Common myeloid progenitor, CD34-positive (primary cell): ENCODE results near the gene SIX2.
A peak's percentile ranks its signal among the peaks of the same experiment; 100 is the strongest.

ENCODE experiments used
- CTCF ChIA-PET: fragments of 350-600 bp; sonication (Branson Sonifier 250); formaldehyde crosslinking; loops from one replicate; lab custom pipeline; 2021; ENCODE audit warnings: antibody characterized with exemption; lab: Charles Lee
- POLR2A ChIA-PET: fragments of 350-600 bp; sonication (Branson Sonifier 250); formaldehyde crosslinking; loops from one replicate; lab custom pipeline; 2021; ENCODE audit warnings: antibody characterized with exemption; lab: Charles Lee
- DNase-seq, 3 donors: peaks; one replicate each; pipeline versions ENCODE4 v3.0.0 to v3.0.0-alpha.2; 2013
- H3K27ac ChIP-seq, 2 experiments: 1 replicate in 1 of 2; 2 replicates in 1 of 2; pipeline ENCODE4 v1.7.0; 2013; ENCODE audit warnings: inconsistent platforms in 2 of 2, low read length in 2 of 2, mild to moderate bottlenecking in 2 of 2, low read depth in 1 of 2, moderate library complexity in 1 of 2; ENCODE audit not compliant: severe bottlenecking in 2 of 2, insufficient read depth in 1 of 2, poor library complexity in 1 of 2
- H3K27me3 ChIP-seq, 5 experiments: replicated peaks in 2 of 5; 1 replicate in 3 of 5; 2 replicates in 2 of 5; pipeline versions ENCODE4 v1.6.1 to v1.7.0; 2013; ENCODE audit warnings: low read length in 4 of 5, mild to moderate bottlenecking in 2 of 5, moderate library complexity in 2 of 5, inconsistent platforms in 1 of 5; ENCODE audit not compliant: insufficient read depth in 5 of 5, control insufficient read depth in 4 of 5
- H3K36me3 ChIP-seq, 4 experiments: 1 replicate in 2 of 4; 2 replicates in 2 of 4; pipeline versions ENCODE4 v1.6.1 to v1.7.0; 2013; ENCODE audit warnings: low read length in 3 of 4, control low read depth in 1 of 4, mild to moderate bottlenecking in 1 of 4; ENCODE audit not compliant: control insufficient read depth in 4 of 4, insufficient read depth in 4 of 4
- H3K4me1 ChIP-seq, 4 experiments: 1 replicate in 3 of 4; 2 replicates in 1 of 4; pipeline versions ENCODE4 v1.6.1 to v1.7.1; 2013; ENCODE audit warnings: low read length in 3 of 4, mild to moderate bottlenecking in 3 of 4, control low read depth in 1 of 4, inconsistent platforms in 1 of 4, moderate library complexity in 1 of 4; ENCODE audit not compliant: control insufficient read depth in 4 of 4, insufficient read depth in 4 of 4; ENCODE audit errors: control extremely low read depth in 1 of 4
- H3K4me3 ChIP-seq, 7 experiments: 1 replicate in 4 of 7; 2 replicates in 3 of 7; pipeline versions ENCODE4 v1.5.1 to v1.7.0; 2013; ENCODE audit warnings: mild to moderate bottlenecking in 7 of 7, low read length in 6 of 7, moderate library complexity in 6 of 7, inconsistent platforms in 2 of 7, low read depth in 2 of 7, control low read depth in 1 of 7; ENCODE audit not compliant: insufficient read depth in 4 of 7, control insufficient read depth in 1 of 7; ENCODE audit errors: extremely low read depth in 1 of 7
- H3K9me3 ChIP-seq, 5 experiments: 1 replicate in 4 of 5; 2 replicates in 1 of 5; pipeline versions ENCODE4 v1.6.1 to v1.7.1; 2013; ENCODE audit warnings: low read length in 4 of 5, mild to moderate bottlenecking in 2 of 5, inconsistent platforms in 1 of 5, low read depth in 1 of 5, moderate library complexity in 1 of 5; ENCODE audit not compliant: control insufficient read depth in 4 of 5, insufficient read depth in 2 of 5; ENCODE audit errors: control extremely low read depth in 1 of 5
- WGBS: methylation state at CpG from one replicate; pipeline ENCODE4 v1.1.5; 2013; ENCODE audit not compliant: insufficient coverage; 5-methylcytosine and 5-hydroxymethylcytosine counted together

The SIX2 gene

DNA sequence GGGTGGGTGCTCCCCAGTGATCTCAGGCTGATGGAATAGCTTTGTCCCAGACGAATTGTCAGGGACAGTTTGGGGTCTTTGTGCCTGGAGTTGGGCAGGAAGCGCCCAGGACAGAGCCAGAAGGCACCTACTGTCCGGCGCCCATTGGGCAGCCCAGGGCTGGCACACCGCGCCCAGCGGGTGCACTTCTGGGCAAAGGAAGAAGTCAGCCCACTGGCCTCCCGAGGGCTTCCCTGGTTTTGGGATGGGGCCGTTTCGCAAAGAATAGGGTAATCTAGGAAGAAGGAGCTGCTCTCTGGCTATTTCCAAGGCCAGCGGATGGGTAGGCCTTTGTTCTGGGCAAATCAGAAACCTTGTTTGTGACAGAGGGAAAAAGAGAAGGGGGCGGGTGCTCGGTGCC is 3.5 kb upstream of the SIX2 start:
- CTCF ChIA-PET: interaction anchor here (0.7 to 2.1 kb wide), 5 partner anchors 8 to 565 kb away, joined by 3 to 9 read pairs (median 6); no protein-coding TSS in a partner anchor
- Histone ChIP-seq H3K27ac (no peak overlapping the region), H3K36me3 (no peaks in the 10 kb centered on the region), H3K4me1 (peaks cover 0 to 47% (median 35%) of the 10 kb centered on the region in 4 experiments), H3K9me3 (peaks cover 0 to 4% (median 0%) of the 10 kb centered on the region in 5 experiments), H3K4me3 (no peak overlapping the region), H3K27me3 (peaks cover 3 to 100% (median 69%) of the 10 kb centered on the region in 5 experiments)
- WGBS: 20% methylated on average over 12 of the region's 13 CpGs
- DNase-seq: no peak
- POLR2A ChIA-PET: no interaction called here

DNA sequence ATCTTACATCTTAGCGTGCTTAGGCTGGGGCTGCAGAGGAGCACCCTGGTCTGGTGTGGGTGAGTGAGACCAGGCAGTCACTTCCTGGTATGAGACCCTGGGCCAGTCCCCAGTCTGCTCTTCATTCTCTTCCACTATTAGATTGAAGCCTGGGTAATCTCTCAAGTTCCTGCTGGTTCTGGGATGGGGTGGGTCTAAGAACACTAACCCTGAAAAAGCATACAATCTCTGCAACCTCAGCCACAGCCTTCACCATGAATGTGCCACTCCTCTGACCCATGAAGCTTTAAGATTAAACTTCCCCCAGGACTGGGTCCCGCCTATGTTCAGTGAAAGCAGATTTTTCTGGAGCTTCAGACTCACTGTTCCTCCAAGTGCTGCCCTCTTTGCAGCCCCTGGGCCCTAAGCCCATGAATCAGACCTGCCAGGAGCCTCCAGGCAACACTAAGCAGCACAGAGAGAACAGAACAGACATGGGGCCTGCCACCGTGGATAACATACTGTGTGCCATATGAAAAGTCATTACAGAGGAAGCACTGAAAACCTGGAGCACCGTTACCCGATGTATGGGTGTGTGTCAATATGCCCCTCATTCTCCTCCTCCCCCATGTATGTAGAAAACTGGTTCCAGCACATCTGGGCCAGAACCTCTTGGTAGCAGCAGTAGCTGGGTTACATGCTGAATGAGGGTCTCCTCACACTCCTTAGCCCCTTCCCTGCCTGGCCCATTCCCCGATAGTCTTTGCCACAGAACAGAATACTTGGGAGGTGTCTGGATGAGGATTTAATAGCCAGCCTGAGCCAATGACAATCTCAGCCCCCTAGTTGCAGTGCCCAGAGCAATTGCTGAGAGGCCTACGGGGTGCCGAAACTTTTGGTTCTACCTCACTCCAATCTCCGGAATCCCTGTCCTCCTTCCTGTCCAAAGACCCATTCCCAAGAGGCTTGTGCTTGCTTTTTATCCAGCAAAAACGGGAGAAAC is 2.7 kb upstream of the SIX2 start:
- Histone ChIP-seq H3K36me3 (no peaks in the 10 kb centered on the region), H3K9me3 (peaks cover 0 to 4% (median 0%) of the 10 kb centered on the region in 5 experiments), H3K27me3 (peaks cover 3 to 100% (median 71%) of the 10 kb centered on the region in 5 experiments), H3K27ac (no peak overlapping the region), H3K4me3 (no peak overlapping the region), H3K4me1 (peaks cover 0 to 47% (median 35%) of the 10 kb centered on the region in 4 experiments)
- POLR2A ChIA-PET: no interaction called here
- CTCF ChIA-PET: interaction anchor here (1.1 to 2.1 kb wide), 7 partner anchors 7 to 566 kb away, joined by 3 to 9 read pairs (median 4); no protein-coding TSS in a partner anchor
- WGBS: 42% methylated on average over 7 of the region's 10 CpGs
- no peak for DNase-seq

GRCh38 chr2:45011121-45011520 is 1.9 kb upstream of the SIX2 start:
- POLR2A ChIA-PET: interaction anchor here (0.6 kb wide), 1 partner anchor 9 kb away, joined by 3 read pairs; no protein-coding TSS in a partner anchor
- no peak overlapping the region for H3K27ac ChIP-seq
- DNase-seq: peak in 2 of 3 donors; percentile 64 to 66
- H3K4me3 ChIP-seq: no peak overlapping the region
- peaks cover 0 to 52% (median 36%) of the 10 kb centered on the region in 4 experiments for H3K4me1 ChIP-seq
- WGBS: 38% methylated on average over 3 of the region's 3 CpGs
- H3K27me3 ChIP-seq: peaks cover 3 to 100% (median 73%) of the 10 kb centered on the region in 5 experiments
- CTCF ChIA-PET: interaction anchor here (1.1 to 1.5 kb wide), 4 partner anchors 9 to 30 kb away, joined by 3 to 4 read pairs (median 4); no protein-coding TSS in a partner anchor
- H3K36me3 ChIP-seq: no peaks in the 10 kb centered on the region
- H3K9me3 ChIP-seq: peaks cover 0 to 4% (median 0%) of the 10 kb centered on the region in 5 experiments

DNA sequence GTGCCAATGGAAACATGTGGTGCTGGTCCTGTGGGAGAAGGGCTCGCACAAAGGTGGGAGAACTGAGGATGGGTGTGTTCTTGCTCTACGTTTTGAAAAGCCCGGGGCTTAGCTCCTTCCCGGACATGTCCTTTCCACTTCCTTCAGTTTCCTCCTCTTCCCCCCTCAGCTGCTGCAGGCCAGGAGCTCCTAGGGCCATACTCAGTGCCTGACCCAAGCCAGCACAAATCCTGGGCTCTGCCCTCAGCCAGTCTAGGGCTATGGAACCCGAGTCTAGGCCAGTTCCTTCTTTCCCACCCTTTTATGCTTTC is 1.4 kb upstream of the SIX2 start:
- Histone ChIP-seq H3K27me3 (peaks cover 3 to 100% (median 72%) of the 10 kb centered on the region in 5 experiments), H3K4me3 (no peak overlapping the region), H3K4me1 (peaks cover 0 to 55% (median 37%) of the 10 kb centered on the region in 4 experiments), H3K27ac (no peak overlapping the region), H3K36me3 (no peaks in the 10 kb centered on the region), H3K9me3 (peaks cover 0 to 4% (median 0%) of the 10 kb centered on the region in 5 experiments)
- 7% methylated on average over 3 of the region's 5 CpGs for WGBS
- no peak for DNase-seq
- CTCF ChIA-PET: interaction anchor here (1.1 to 1.5 kb wide), 4 partner anchors 8 to 29 kb away, joined by 3 to 4 read pairs (median 4); no protein-coding TSS in a partner anchor
- POLR2A ChIA-PET: interaction anchor here (0.6 kb wide), 1 partner anchor 9 kb away, joined by 3 read pairs; no protein-coding TSS in a partner anchor

- Histone ChIP-seq H3K27ac (no peak overlapping the region), H3K4me1 (peaks cover 0 to 59% (median 40%) of the 10 kb centered on the region in 4 experiments)
- POLR2A ChIA-PET: no interaction called here
These were observed 863 bp upstream of the SIX2 start for GRCh38 chr2:45009928-45010701.

DNA sequence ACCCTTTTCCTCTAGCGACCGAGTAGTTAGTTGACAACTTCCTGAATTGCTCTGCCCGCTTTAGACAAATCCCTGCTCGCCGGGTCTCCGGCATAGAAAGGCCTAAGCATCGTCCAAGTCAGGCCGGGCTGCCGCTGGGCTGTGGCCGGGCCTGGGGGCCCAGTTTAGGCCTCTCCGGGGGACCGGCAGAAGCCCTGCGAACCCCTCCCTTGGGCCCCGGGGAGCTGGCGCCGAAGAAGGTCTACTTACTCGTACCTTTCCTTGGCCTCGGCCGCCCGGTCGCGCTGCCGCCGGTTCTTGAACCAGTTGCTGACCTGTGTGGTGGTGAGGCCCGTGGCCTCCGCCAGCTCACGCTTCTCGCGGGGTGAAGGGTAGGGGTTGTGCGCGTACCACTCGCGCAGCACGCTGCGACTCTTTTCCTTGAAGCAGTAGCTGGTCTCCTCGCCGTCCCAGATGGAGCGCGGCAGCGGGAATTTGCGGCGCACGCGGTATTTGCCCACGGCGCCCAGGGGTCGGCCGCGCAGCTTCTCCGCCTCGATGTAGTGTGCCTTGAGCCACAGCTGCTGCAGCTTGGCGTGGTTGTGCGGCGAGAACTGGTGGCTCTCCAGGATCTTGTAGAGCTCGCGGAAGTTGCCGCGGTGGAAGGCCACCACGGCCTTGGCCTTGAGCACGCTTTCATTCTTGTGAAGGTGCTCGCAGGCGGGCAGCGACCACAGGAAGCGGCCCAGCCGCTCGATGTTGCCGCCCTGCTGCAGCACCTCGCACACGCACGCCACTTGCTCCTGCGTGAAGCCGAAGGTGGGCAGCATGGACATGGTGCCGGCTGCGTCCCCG is 739 bp downstream of the SIX2 start:
- DNase-seq: peak in 2 of 3 donors; percentile 64 to 74
- 1% methylated on average over 56 of the region's 75 CpGs for WGBS

More at GRCh38 chr2:45009928-45010701, 863 bp upstream of the SIX2 start:
- peak overlapping the region in 5 of 7 experiments; percentile 3 to 61 (median 57) for H3K4me3 ChIP-seq
- DNase-seq: no peak
- CTCF ChIA-PET: interaction anchor here (1.1 to 1.3 kb wide), 2 partner anchors 8 to 10 kb away, joined by 3 to 4 read pairs; no protein-coding TSS in a partner anchor
- H3K36me3 ChIP-seq: no peaks in the 10 kb centered on the region
- peaks cover 0 to 3% (median 0%) of the 10 kb centered on the region in 5 experiments for H3K9me3 ChIP-seq
- WGBS: 3% methylated on average over 31 of the region's 56 CpGs
- H3K27me3 ChIP-seq: peaks cover under 1 to 100% (median 72%) of the 10 kb centered on the region in 5 experiments

More for the DNA sequence above, 739 bp downstream of the SIX2 start:
- H3K9me3 ChIP-seq: peaks cover 0 to 3% (median 0%) of the 10 kb centered on the region in 5 experiments
- H3K27ac ChIP-seq: no peak overlapping the region
- H3K4me3 ChIP-seq: peak overlapping the region in 6 of 7 experiments; percentile 37 to 61 (median 50)
- peaks cover 0 to 100% (median 79%) of the 10 kb centered on the region in 5 experiments for H3K27me3 ChIP-seq
- ChIA-PET CTCF (interaction anchor here (0.6 to 1.7 kb wide), 6 partner anchors 10 to 569 kb away, joined by 3 to 6 read pairs (median 4); no protein-coding TSS in a partner anchor), POLR2A (no interaction called here)
- no peaks in the 10 kb centered on the region for H3K36me3 ChIP-seq
- H3K4me1 ChIP-seq: peaks cover 0 to 64% (median 47%) of the 10 kb centered on the region in 4 experiments
